Measurements from ENCODE around the gene AMFR.

The AMFR gene

DNA sequence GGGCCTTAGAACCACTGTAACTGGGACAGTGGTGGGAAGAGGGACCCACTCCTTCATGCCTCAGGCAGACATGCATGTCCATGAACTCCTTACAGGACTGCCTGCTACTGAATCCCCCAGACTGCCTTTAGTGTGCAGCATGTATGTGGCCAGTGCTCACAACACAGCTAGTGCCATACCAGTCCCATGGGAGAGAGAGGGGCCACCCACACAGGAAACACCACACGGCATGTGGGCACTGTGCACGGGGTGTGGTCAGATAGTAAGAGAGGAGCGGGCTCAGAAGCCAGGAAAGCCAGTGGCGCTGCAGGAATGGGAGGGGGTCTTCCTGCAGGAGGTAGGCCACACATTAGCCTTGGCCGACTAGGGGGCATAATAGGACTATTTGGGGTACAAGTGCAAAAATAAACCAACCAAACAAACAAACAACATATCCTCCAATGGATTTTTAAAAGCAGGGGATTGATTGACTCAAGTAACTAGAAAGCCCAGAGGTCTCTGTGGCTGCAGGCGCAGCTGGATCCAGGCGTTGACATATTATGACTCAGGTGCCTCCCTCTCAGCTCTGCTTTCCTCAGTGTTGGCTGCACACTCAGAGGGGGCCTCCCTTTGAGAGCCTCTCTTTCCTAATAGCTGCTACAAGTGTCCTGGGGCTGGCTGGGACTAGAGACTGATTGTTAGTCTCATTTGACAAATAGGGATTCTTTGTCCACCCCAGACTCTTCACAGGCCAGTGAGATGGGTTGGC, 104.4 kb downstream of the AMFR start:
- no peak for FAIRE-seq
- TF ChIP-seq TAF1 (IDR thresholded peaks at IDR 0.05; ENCODE audit: borderline replicate concordance, low read depth, low read length) (no peak), POLR2AphosphoS5 (IDR thresholded peaks at IDR 0.05; ENCODE audit: low read depth, low read length) (no peak), POLR2A (IDR thresholded peaks at IDR 0.05; ENCODE audit: low read depth, low read length) (no peak)
- no peak for DNase-seq (ENCODE audit: insufficient read length)

DNA sequence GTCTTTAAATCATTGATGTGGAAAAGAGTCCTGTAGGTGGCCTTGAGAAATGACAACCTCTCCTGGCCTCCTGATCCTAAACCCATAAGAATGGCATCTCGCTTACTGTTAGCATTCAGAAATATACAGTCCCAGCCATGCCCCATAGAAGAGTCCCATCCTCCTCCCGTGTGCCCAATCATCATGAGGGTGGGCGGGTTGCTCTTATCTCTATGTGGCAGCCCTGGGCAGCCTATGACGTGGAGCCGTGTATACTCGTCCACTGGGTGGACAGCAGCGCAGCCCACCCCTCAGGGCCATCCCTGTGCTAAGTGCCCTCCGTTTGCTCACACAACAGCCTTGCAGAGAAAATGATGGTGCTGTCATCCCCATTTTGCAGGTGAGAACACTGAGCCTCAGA, 105.3 kb downstream of the AMFR start:
- DNase-seq (ENCODE audit: insufficient read length), result no peak
- no peak for FAIRE-seq
- TF ChIP-seq POLR2A (IDR thresholded peaks at IDR 0.05; ENCODE audit: low read depth, low read length), result no peak
- TF ChIP-seq POLR2AphosphoS5 (IDR thresholded peaks at IDR 0.05; ENCODE audit: low read depth, low read length), result no peak
- no peak for TF ChIP-seq TAF1 (IDR thresholded peaks at IDR 0.05; ENCODE audit: borderline replicate concordance, low read depth, low read length)

DNA sequence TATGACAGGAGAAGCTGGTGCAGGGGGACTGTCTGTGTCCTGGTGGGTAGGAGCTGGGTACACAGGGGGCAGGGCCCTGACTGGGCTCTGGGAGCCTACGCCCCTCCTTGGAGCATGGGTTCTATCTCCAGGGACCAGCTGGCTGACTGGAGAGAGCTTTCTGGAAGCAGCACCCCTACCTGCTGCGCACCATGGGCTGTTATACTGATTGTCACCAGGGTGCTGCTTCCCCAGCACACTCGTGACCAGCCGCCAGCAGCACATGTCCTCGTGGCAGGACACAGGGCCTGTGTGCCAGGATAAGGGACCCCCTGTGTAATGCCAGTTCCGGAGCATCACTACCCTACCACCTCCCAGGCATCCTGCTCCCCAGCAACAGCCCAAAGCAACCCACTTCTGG, 106.0 kb downstream of the AMFR start:
- TF ChIP-seq POLR2AphosphoS5 (IDR thresholded peaks at IDR 0.05; ENCODE audit: low read depth, low read length), result no peak
- TF ChIP-seq TAF1 (IDR thresholded peaks at IDR 0.05; ENCODE audit: borderline replicate concordance, low read depth, low read length), result no peak
- no peak for TF ChIP-seq POLR2A (IDR thresholded peaks at IDR 0.05; ENCODE audit: low read depth, low read length)

DNA sequence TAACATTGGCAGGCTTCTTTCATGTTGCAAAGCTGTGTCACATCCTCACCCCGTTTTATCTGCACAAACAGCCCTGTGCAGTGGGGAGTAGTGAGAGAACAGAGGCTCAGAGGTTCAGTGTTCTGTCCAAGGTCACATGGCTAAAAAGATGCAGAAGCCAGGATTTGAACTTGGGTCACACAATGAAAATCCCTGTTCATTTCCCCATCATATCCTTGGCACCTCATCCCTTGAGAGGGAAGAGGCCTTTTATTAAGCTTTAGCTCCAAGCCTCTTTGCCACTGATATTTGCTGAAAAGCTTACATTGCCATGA, 106.6 kb downstream of the AMFR start:
- TF ChIP-seq POLR2A (IDR thresholded peaks at IDR 0.05; ENCODE audit: low read depth, low read length) (no peak), TAF1 (IDR thresholded peaks at IDR 0.05; ENCODE audit: borderline replicate concordance, low read depth, low read length) (no peak), POLR2AphosphoS5 (IDR thresholded peaks at IDR 0.05; ENCODE audit: low read depth, low read length) (no peak)
- DNase-seq (ENCODE audit: insufficient read length) (no peak), FAIRE-seq (no peak)

More for the DNA sequence above, 106.0 kb downstream of the AMFR start:
- no peak for DNase-seq (ENCODE audit: insufficient read length)
- FAIRE-seq, result no peak

DNA sequence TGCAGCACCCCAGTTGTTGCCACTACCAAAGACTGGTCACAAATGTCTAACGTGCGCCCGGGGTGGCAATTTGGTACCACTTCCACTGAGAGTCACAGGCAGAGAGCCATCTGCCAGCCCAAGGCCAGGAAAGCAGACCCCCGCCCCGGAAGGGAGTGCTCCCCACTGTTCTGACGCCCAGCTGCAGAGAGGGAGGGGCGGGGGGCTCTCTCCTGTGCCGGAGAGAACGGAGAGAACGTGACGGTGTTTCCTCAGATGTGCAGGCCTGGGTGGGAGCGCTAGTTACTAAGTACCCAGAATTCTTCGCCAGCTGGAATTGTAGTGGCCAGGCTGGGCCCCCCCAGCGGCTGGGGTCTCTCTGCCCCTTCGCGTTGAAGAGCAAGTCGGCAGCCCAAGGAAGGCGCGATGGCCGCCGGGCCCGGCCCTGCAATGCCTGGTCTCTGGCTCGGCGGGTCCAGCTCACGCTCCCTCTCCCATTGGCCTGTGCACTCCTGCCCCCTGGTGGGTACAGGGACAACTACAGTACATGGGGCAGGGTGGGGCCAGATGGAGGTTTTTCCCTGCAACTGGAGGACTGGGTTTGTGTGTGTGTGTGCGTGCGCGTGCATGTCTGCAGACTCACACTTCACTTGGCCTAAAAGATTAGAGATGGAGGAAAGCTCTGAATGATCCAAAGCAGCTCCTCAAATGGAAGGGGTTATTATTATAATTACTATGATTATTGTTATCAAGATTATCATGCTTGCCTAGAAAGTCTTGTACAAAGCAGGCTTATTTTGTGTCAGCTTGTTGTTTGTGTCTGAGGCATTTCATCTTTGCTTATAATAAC, 107.1 kb downstream of the AMFR start:
- TF ChIP-seq TAF1 (IDR thresholded peaks at IDR 0.05; ENCODE audit: borderline replicate concordance, low read depth, low read length) (no peak), POLR2A (IDR thresholded peaks at IDR 0.05; ENCODE audit: low read depth, low read length) (no peak), POLR2AphosphoS5 (IDR thresholded peaks at IDR 0.05; ENCODE audit: low read depth, low read length) (no peak)
- FAIRE-seq (peak; percentile 90), DNase-seq (ENCODE audit: insufficient read length) (peak; percentile 91)

DNA sequence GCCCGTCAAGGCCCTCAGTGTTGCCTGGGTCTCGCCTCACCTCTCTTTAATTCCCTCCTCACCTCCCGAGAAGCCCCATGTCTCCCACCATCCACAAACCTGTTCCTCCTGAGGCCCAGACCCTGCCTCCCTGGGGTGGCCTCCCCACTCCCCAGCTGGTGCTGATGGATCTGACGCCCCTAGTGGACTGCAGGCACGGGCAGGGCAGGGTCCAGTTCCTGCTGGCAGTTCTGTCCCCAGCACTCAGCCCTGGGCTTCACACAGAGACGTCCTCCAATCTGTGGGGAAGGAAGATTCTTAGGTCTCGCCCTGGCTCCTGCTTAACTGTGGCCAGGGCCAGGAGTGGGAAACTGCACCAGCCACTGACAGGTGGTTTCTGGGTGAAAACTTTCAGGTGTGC, 108.8 kb downstream of the AMFR start:
- no peak for FAIRE-seq
- no peak for DNase-seq (ENCODE audit: insufficient read length)
- TF ChIP-seq POLR2AphosphoS5 (IDR thresholded peaks at IDR 0.05; ENCODE audit: low read depth, low read length), result no peak
- TF ChIP-seq POLR2A (IDR thresholded peaks at IDR 0.05; ENCODE audit: low read depth, low read length), result no peak
- no peak for TF ChIP-seq TAF1 (IDR thresholded peaks at IDR 0.05; ENCODE audit: borderline replicate concordance, low read depth, low read length)

DNA sequence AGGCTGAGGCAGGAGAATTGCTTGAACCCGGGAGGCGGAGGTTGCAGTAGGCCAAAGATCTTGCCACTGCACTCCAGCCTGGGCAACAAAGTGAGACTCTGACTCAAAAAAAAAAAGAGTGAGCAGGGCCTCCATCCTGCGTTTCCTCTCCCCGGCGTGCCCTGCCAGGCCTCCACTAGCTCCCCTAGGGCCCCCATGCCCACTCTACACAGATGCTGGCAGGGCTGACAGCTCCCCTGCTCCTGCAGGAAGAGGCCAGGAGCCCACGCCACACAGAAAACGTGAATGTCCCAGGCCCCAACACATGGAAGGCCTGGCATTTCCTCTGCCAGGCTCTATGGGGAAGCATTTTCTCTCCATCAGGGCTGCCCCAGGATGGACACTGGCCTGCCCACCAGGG, 109.4 kb downstream of the AMFR start:
- FAIRE-seq (no peak), DNase-seq (ENCODE audit: insufficient read length) (no peak)
- TF ChIP-seq POLR2A (IDR thresholded peaks at IDR 0.05; ENCODE audit: low read depth, low read length) (no peak), TAF1 (IDR thresholded peaks at IDR 0.05; ENCODE audit: borderline replicate concordance, low read depth, low read length) (no peak), POLR2AphosphoS5 (IDR thresholded peaks at IDR 0.05; ENCODE audit: low read depth, low read length) (no peak)

DNA sequence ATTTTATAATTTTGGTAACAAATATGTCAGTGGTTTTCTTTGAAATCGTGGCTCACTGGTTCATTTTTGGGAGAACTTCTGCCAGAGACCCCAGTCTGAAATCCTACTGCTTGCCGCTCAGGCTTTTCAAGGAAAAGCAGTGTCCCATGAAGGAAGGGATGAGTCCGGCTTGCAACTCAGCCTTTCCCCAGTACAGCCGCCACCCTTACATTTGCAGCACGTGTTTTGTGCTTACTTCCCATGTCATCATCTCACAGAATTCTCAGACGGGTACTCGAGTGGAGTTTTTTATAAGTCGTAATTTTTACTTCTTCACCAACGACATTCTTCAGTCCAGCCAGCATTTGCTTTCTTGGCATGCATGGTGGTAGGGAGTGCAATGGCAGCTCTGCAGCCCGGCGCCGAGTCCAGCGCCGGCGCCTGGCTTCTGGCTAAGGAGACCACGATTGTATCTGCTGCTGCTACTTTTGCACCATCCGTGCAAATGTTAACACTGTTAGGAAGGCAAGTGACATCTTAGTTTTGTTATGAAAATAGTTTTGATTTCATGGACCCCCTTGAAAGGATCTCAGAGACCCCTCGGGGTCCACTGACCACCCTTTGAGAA, 111.0 kb downstream of the AMFR start:
- FAIRE-seq (no peak), DNase-seq (ENCODE audit: insufficient read length) (no peak)
- TF ChIP-seq POLR2AphosphoS5 (IDR thresholded peaks at IDR 0.05; ENCODE audit: low read depth, low read length), result no peak
- TF ChIP-seq POLR2A (IDR thresholded peaks at IDR 0.05; ENCODE audit: low read depth, low read length), result no peak
- no peak for TF ChIP-seq TAF1 (IDR thresholded peaks at IDR 0.05; ENCODE audit: borderline replicate concordance, low read depth, low read length)

DNA sequence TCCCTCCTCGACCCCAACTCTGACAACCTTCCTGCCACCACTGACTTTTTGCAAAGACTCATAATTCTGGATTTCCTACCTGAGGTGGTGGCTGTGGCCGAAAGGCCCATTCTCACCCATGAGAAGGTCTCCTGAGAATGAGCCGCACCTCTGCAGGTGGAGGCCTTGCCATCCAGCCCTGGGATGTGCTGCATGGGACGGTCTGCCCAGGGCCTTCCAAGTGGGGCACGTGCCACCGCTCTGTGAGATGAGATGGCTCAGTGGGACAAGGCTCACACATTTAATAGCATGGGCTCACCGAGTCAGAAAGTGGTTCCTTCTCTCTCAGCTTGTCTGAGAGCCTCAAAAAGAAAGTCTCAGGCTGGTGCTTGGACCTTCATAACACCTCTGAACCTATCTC, 112.8 kb downstream of the AMFR start:
- FAIRE-seq (no peak), DNase-seq (ENCODE audit: insufficient read length) (no peak)
- TF ChIP-seq TAF1 (IDR thresholded peaks at IDR 0.05; ENCODE audit: borderline replicate concordance, low read depth, low read length) (no peak), POLR2AphosphoS5 (IDR thresholded peaks at IDR 0.05; ENCODE audit: low read depth, low read length) (no peak), POLR2A (IDR thresholded peaks at IDR 0.05; ENCODE audit: low read depth, low read length) (no peak)

DNA sequence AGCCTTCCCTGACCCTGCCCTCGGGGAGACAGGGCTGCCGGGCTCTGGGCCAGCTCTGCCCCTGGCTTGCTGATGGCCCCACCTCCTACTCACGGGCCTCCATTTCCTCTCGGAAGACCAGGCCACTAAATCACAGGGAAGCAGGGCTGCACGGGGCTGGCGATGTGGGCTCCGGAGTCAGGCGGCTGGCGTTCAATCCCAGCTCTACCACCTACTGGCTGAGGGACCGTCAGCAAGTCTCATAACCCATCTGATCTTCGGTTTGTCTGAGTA, 113.4 kb downstream of the AMFR start:
- DNase-seq (ENCODE audit: insufficient read length) (no peak), FAIRE-seq (no peak)
- no peak for TF ChIP-seq POLR2A (IDR thresholded peaks at IDR 0.05; ENCODE audit: low read depth, low read length)
- no peak for TF ChIP-seq TAF1 (IDR thresholded peaks at IDR 0.05; ENCODE audit: borderline replicate concordance, low read depth, low read length)
- no peak for TF ChIP-seq POLR2AphosphoS5 (IDR thresholded peaks at IDR 0.05; ENCODE audit: low read depth, low read length)

Data from GM12892 (cell line).